ENCODE data around the gene HADHB. TPM values are rescaled to one million over a fixed set of nuclear protein-coding genes. Genes with fewer than 3 reads are reported as not detected.
"Not testable (repeated sequence)": the region's sequence is repeated elsewhere in the genome, so short reads cannot be mapped to it uniquely, and the experiment has no call there.

HADHB gene
- total RNA-seq, 1 donor from 2014 or later: 66.5 TPM

DNA sequence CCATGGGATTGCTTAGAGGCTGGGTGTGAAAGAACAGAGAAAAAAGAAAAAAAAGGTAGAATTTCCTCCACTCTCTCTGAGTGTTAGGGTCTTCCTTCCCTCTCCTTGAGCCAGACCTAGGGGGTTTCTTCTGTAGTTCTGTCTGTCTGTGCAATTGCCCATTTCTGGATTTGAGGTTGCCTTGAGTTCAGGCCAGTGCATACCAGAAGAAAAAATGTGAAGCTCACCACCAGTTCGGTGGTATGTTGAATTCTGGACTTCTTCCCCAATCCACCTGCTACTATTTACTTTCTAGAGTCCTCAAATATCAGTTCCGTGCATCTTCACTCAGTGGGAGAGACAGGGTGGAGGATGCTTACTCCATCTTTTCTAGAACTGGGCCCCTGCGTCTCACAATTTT is 85.9 kb downstream of the HADHB start:
- Mint-ChIP-seq H3K36me3 (ENCODE audit: low read depth) (no peaks in the 10 kb centered on the region), H3K4me1 (peaks cover 5% of the 10 kb centered on the region), H3K4me3 (no peak overlapping the region), H3K9me3 (no peaks in the 10 kb centered on the region), H3K27me3 (ENCODE audit: low read depth) (peaks cover 14% of the 10 kb centered on the region), H3K27ac (ENCODE audit: unreplicated experiment) (no peak overlapping the region)
- no peak for DNase-seq (ENCODE audit: low read depth, low spot score)
- no peak for TF ChIP-seq CTCF (conservative IDR thresholded peaks at IDR 0.05)

GRCh38 chr2:26331321-26331720 is 86.6 kb downstream of the HADHB start:
- peaks cover 15% of the 10 kb centered on the region for H3K27me3 Mint-ChIP-seq (ENCODE audit: low read depth)
- H3K4me1 Mint-ChIP-seq; DNase-seq (ENCODE audit: low read depth, low spot score); H3K36me3 Mint-ChIP-seq (ENCODE audit: low read depth); H3K9me3 Mint-ChIP-seq; H3K27ac Mint-ChIP-seq (ENCODE audit: unreplicated experiment); H3K4me3 Mint-ChIP-seq: not testable (repeated sequence)

DNA sequence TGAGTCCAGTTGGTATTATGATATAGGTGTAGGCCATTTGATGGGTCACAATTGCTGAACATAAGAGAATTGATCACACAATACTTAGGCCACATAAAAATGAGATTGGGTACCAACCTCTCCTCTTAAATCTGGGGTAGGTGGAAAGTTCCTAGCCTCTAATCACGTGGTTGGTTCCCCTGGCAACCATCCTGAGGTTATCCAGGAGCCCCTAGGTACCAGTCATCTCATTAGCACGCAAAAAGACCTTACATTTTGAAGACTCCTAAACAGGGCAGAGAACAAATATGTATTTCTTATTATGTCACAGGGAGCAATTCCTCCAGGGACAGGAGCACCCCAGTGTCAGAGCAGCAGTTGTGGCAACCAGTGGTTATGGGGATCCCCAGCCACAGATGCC is 88.6 kb downstream of the HADHB start:
- H3K9me3 Mint-ChIP-seq: no peaks in the 10 kb centered on the region
- TF ChIP-seq CTCF (conservative IDR thresholded peaks at IDR 0.05): no peak
- H3K4me3 Mint-ChIP-seq: no peak overlapping the region
- no peaks in the 10 kb centered on the region for H3K36me3 Mint-ChIP-seq (ENCODE audit: low read depth)
- no peak overlapping the region for H3K27ac Mint-ChIP-seq (ENCODE audit: unreplicated experiment)
- peaks cover 9% of the 10 kb centered on the region for H3K4me1 Mint-ChIP-seq
- peaks cover 15% of the 10 kb centered on the region for H3K27me3 Mint-ChIP-seq (ENCODE audit: low read depth)
- no peak for DNase-seq (ENCODE audit: low read depth, low spot score)

DNA sequence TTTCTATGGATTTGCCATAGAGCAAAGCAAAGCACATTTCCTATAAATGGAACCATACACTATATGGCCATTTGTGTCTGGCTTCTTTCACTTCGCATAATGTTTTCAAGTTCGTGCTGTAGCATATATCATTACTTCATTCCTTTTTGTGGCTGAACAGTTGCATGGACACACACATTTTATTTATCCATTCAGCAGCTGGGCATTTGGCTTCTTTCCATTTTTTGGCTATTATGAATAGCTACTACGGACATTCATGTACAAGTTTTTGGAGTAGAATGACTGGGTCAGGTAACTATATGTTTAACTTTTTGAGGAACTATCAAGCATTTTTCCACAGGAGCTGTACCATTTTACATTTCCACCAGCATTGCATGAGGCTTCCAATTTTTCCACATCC is 90.5 kb downstream of the HADHB start:
- no peak for DNase-seq (ENCODE audit: low read depth, low spot score)
- H3K4me3 Mint-ChIP-seq: no peak overlapping the region
- TF ChIP-seq CTCF (conservative IDR thresholded peaks at IDR 0.05): no peak
- H3K4me1 Mint-ChIP-seq: peaks cover 10% of the 10 kb centered on the region
- H3K9me3 Mint-ChIP-seq: no peaks in the 10 kb centered on the region
- peaks cover 15% of the 10 kb centered on the region for H3K27me3 Mint-ChIP-seq (ENCODE audit: low read depth)
- H3K36me3 Mint-ChIP-seq (ENCODE audit: low read depth): no peaks in the 10 kb centered on the region
- H3K27ac Mint-ChIP-seq (ENCODE audit: unreplicated experiment): no peak overlapping the region

DNA sequence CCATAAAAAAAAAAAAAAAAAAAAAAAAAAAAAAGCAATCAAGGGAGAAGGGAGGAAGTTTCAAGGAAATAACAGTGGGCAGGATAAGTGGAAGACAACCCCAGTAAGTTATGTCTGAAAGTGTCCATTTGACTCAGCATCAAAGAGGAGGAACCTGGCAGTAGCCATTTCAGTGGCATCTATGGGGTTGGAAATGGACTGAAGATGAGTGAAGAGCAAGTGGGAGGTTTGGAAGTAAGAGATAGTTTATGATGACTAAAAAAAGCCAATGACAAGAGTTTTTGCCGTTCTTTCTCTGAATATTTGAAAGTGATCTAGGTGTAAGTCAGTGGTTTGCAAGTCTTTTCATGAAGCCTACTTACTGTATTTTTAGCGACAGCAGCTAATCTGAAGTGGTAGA is 92.0 kb downstream of the HADHB start:
- peaks cover 13% of the 10 kb centered on the region for H3K4me1 Mint-ChIP-seq
- TF ChIP-seq CTCF (conservative IDR thresholded peaks at IDR 0.05): no peak
- peaks cover 15% of the 10 kb centered on the region for H3K27me3 Mint-ChIP-seq (ENCODE audit: low read depth)
- no peak overlapping the region for H3K27ac Mint-ChIP-seq (ENCODE audit: unreplicated experiment)
- H3K4me3 Mint-ChIP-seq: no peak overlapping the region
- H3K36me3 Mint-ChIP-seq (ENCODE audit: low read depth): no peaks in the 10 kb centered on the region
- DNase-seq (ENCODE audit: low read depth, low spot score): no peak
- no peaks in the 10 kb centered on the region for H3K9me3 Mint-ChIP-seq

- no peak overlapping the region for H3K4me3 Mint-ChIP-seq
- no peak overlapping the region for H3K27ac Mint-ChIP-seq (ENCODE audit: unreplicated experiment)
- peaks cover 13% of the 10 kb centered on the region for H3K4me1 Mint-ChIP-seq
- H3K36me3 Mint-ChIP-seq (ENCODE audit: low read depth): no peaks in the 10 kb centered on the region
- TF ChIP-seq CTCF (conservative IDR thresholded peaks at IDR 0.05): no peak
- DNase-seq (ENCODE audit: low read depth, low spot score): no peak
- H3K9me3 Mint-ChIP-seq: no peaks in the 10 kb centered on the region
- H3K27me3 Mint-ChIP-seq (ENCODE audit: low read depth): peaks cover 15% of the 10 kb centered on the region
Observed at GRCh38 chr2:26337298-26337697, 92.6 kb downstream of the HADHB start.

Other genes starting within 250 kb of the HADHB start
- 112 and 113 TPM in 2 replicates for gene RAB10, start 210.9 kb upstream of the HADHB start, total RNA-seq
- 21.3 and 21.8 TPM in 2 replicates for gene GAREM2, start 71.9 kb upstream of the HADHB start, total RNA-seq
- 124 and 125 TPM in 2 replicates for gene HADHA, start 307 bp upstream of the HADHB start, total RNA-seq
- gene SELENOI, start 101.2 kb downstream of the HADHB start, total RNA-seq: 41.2 and 42.4 TPM in 2 replicates
- gene ADGRF3, start 101.8 kb downstream of the HADHB start, total RNA-seq: 0.44 and 0.77 TPM in 2 replicates
- 0.30 and 0.45 TPM in 2 replicates for gene DRC1, start 157.0 kb downstream of the HADHB start, total RNA-seq
- gene OTOF, start 233.2 kb downstream of the HADHB start, total RNA-seq: 0.07 and 0.19 TPM in 2 replicates